GM18505 (cell line): ENCODE measurements around the gene SEC16A.

Experiments
- ATAC-seq: cut with Tn5 transposase; IDR thresholded peaks from one replicate; pipeline ENCODE4 v1.9.1; 2021; ENCODE audit not compliant: unreplicated experiment
- POLR2A ChIP-seq: IDR thresholded peaks from 4 replicates; pipeline ENCODE4 v1.6.1; 2011; ENCODE audit warnings: borderline replicate concordance; ENCODE audit not compliant: insufficient read depth, insufficient read length; ENCODE audit errors: extremely low read depth

The SEC16A gene

GRCh38 chr9:136513191-136513590, 30.4 kb upstream of the SEC16A start:
- ATAC-seq, result no peak
- no peak for TF ChIP-seq POLR2A

- no peak for TF ChIP-seq POLR2A
- ATAC-seq, result no peak
Measured at GRCh38 chr9:136512651-136513071, 29.8 kb upstream of the SEC16A start.

GRCh38 chr9:136511670-136512592, 29.1 kb upstream of the SEC16A start:
- TF ChIP-seq POLR2A, result no peak
- ATAC-seq, result no peak

GRCh38 chr9:136511144-136511669, 28.4 kb upstream of the SEC16A start:
- no peak for ATAC-seq
- TF ChIP-seq POLR2A, result no peak

- TF ChIP-seq POLR2A, result no peak
- ATAC-seq, result no peak
Measured at GRCh38 chr9:136510561-136510960, 27.7 kb upstream of the SEC16A start.

- no peak for TF ChIP-seq POLR2A
- no peak for ATAC-seq
Measured at GRCh38 chr9:136509549-136509948, 26.7 kb upstream of the SEC16A start.

- no peak for TF ChIP-seq POLR2A
- no peak for ATAC-seq
Measured at GRCh38 chr9:136508729-136509500, 26.1 kb upstream of the SEC16A start.

GRCh38 chr9:136507992-136508375, 25.1 kb upstream of the SEC16A start:
- no peak for ATAC-seq
- no peak for TF ChIP-seq POLR2A

- no peak for ATAC-seq
- no peak for TF ChIP-seq POLR2A
Measured at GRCh38 chr9:136507221-136507991, 24.6 kb upstream of the SEC16A start.

GRCh38 chr9:136506425-136506824, 23.6 kb upstream of the SEC16A start:
- no peak for ATAC-seq
- TF ChIP-seq POLR2A, result no peak

- no peak for ATAC-seq
- no peak for TF ChIP-seq POLR2A
Measured at GRCh38 chr9:136505406-136506403, 22.9 kb upstream of the SEC16A start.

- no peak for ATAC-seq
Measured at GRCh38 chr9:136504512-136505348, 21.9 kb upstream of the SEC16A start.

More at GRCh38 chr9:136504512-136505348, 21.9 kb upstream of the SEC16A start:
- TF ChIP-seq POLR2A, result no peak
